Right kidney (tissue), 9 donors: ENCODE measurements around the gene GAD1.

ENCODE experiments used
- DNase-seq: peaks from one replicate; pipeline ENCODE4 v3.0.0-alpha.2; 2016
- long read RNA-seq, 8 donors: transcript quantifications; one replicate each; lab custom pipeline, GENCODE V29; 2026

GAD1 gene
- long read RNA-seq, donor 1 = 0 reads
- long read RNA-seq, donor 2 = 0 reads
- long read RNA-seq, donor 3 = 0 reads
- long read RNA-seq, donor 4 = 0 reads
- long read RNA-seq, donor 5 = 0 reads
- long read RNA-seq, donor 6 = 0 reads
- long read RNA-seq, donor 7 = 0 reads
- long read RNA-seq, donor 8 = 0 reads

GRCh38 chr2:170816504-170817092, at the start of gene GAD1:
Gene GAD1 (plus strand): TSS chr2:170816887. CDS start chr2:170818592, 1,705 bp downstream.
- DNase-seq = peak; percentile 55

DNA sequence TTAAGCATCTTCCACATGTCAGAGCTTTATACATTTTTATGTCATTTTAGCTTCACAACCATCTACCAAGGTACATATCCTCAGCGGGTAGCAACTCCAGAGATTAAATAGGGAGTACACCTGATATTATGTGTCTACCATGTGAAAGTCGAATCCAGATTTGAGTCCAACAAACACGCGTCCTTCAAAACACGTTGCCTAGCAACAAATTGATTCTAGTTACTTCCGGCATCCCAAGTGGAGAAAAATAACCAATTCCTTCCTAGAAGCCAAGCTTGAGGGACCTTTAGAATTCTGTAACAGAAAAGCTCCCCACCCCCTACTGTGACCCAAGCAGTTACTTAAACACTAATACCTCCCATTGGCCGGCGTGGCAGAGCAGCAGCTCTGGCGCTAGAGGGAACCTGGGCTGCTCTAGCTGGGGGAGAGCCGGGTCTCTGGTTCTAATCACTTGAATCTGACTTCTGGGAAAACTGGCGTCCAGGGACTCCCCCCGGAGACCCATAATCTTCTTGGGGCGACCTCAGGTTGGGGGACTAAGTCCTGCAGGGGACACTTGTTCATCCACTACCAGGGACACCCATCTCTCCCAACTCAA, 46.6 kb upstream of the GAD1 start, which contains the start of gene ERICH2:
Gene ERICH2, plus strand, starts transcription at position 371 of the 598 bp plus-strand sequence. CDS start 304 bp downstream, outside the sequence.
- peak; percentile 71 for DNase-seq

- DNase-seq = peak; percentile 78
Measured at GRCh38 chr2:170770606-170771420, 45.9 kb upstream of the GAD1 start.

DNA sequence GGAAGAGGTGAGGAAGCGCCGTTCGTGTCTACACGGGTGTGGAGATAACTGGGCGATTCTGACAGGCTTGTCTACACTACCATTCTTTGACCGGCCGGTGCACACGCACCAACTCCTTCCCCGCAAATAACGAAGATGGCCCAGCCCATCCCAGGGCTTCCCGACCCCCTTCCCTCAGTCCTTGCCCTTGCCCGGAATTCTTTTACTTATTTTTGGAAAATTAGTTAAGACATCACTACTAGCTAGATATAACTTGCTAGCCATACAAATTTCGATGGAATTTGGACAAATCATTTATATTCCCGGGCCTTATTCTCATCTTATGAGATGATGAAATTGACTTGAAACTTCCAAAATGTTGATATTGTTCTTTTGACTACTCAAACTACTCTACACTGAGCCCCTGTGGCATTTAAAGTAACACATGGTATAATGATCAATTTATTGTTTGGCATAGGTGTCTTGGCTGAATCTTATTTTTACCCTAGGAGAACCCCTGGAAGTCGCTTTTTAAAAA, 45.2 kb upstream of the GAD1 start:
- no peak for DNase-seq

- DNase-seq = no peak
Measured at GRCh38 chr2:170772295-170772694, 44.4 kb upstream of the GAD1 start.

DNA sequence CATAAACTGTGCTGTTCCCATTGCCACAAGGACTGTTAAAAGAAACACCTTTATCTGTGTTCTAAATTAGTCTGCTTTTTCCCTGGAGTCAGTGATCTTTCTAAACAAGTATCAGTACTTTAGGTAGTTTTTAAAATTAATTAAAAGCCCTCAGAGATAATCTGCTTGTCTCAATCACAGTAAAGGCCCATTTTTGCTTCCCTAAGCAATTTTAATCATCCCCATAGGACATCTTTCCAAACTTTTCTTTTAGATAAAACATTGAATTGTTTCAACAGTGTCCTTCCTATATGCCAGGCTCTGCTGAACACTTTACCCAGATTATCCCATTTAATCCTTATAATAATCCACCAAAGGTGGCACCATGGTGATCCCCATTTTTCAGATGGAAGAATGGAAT, 42.6 kb upstream of the GAD1 start:
- DNase-seq = no peak

DNA sequence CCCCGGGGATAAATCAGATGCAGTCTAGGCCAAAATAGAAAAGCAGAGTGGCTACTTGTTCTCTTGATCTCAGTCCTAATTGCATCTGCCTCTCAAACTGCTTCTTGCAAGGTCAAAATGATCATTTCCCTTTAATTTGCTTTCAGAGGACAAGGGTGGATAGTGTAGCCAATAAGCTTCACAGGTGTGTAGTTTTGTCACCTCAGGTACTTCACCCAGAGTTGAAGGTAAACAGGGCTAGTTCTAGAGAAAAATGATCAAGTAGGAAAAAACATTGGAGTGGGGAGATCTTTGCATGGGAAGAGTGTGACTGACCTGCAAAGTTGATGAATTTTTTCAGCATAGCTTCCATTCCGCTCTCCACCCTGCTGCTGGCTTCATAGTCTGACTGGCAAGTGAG, 37.8 kb upstream of the GAD1 start:
- DNase-seq = no peak

GRCh38 chr2:170779304-170779703, 37.4 kb upstream of the GAD1 start:
- no peak for DNase-seq

GRCh38 chr2:170782673-170783072, 34.0 kb upstream of the GAD1 start:
- DNase-seq = no peak

GRCh38 chr2:170783549-170783948, 33.1 kb upstream of the GAD1 start:
- DNase-seq = no peak

- no peak for DNase-seq
Measured at GRCh38 chr2:170798996-170799395, 17.7 kb upstream of the GAD1 start.

GRCh38 chr2:170806548-170806947, 10.1 kb upstream of the GAD1 start:
- no peak for DNase-seq

DNA sequence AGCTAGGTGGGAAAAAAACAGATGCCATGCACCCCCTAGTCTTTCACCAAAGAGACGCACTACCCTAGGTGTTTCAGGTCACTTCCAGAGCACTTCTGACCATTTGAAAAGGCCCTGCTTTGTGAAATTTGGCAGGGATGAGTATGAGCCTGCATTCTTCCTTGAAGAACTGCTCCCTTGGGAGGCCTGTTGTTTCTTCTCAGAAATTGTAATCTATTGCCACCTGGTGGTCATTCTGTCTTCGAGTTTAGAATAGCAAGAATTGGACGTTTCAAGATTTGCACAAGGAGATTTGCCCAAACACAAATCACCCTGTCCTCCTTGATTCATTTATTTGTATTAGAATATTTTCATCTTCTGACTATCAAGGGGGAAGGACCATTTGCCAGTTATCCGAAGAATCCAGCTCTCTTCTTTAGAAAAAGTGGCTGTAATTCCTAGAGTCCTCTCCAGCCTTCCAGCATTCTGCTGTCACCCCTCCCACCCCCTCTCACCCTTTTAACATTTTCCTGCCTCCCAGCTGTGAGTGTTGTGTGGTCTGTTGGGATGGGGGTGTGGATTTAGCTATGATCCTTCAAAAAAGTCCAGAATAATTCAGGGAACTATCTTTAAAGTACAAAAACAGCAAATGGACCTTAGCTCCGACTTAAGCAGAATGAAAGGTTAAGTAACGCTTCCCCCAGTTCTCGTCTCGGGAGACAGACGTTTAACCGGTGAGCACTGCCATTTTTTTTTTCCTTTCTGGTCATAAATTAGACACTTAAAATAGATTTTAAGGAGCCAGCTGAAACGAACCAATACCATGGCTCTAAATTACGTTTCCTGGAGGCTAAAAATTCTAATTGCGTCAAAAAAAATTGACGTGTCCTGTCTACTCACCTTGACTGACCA, 3.7 kb upstream of the GAD1 start:
- DNase-seq = peak; percentile 43

- DNase-seq = peak; percentile 46
Measured at GRCh38 chr2:170813611-170814532, 2.8 kb upstream of the GAD1 start.

DNA sequence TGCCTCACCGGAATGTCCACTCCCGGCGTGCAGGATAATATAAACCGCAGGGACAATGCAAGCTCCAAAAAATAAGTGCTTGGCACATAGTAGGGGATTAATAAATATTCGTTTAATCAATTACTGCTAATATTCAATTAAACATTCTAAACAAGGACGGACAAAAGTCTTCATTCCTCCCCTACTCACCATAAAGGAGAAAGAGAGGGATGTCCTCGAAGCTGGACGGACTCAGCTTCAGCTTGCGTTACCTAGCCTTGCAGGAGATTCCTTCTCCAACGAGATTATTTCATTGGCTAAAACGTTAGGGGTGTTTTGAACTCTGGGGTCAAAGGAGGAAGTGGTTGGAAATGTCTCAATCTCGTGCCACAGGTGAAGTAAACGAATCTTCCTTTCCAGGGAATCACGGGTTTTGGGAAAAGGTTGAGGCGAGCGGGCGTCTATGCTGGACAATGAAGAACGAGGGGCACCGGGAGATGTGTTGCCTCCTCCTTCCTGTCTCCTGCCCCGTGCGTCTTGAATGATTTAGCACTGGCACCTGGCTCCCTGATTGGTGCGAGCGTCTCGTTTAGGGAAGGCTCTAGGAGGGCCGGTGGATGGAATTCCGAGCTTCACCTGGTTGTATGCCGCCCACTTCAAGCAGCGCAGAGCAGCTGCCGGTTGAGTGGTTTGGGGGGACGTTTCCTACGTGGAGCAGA, 2.0 kb upstream of the GAD1 start:
- DNase-seq = peak; percentile 15

GRCh38 chr2:170815311-170815710, 1.4 kb upstream of the GAD1 start:
- no peak for DNase-seq

DNA sequence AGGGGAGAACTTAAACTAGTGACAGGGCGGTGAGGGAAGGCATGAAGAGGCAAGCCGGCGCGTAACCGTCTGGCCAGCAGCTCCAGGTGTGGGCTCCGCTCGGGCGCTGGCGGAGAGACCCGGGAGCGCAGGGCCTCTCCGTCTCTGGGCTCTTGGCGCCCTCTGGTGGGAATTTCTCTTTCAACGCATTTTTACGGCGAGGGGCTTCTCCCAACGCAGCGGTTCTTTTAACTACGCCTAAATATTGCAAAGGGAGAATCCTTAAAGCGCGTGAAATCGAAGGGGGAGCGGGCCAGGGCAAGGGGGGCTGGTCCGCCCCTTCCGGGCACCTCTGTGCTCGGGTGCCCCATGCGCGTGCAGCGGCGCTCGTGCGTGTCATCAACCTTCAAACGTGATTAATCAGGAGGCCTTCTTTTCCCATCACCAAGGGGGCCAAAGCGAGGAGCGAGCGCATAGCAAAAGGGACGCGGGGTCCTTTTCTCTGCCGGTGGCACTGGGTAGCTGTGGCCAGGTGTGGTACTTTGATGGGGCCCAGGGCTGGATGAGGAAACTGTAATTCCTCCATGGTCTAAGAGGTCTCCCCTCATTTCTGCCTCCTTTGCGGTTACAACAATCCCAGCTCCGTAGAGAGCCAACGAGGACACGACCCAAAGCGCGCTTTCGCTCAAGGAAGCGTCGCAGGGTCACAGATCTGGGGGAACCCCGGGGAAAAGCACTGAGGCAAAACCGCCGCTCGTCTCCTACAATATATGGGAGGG, 762 bp upstream of the GAD1 start:
- peak; percentile 75 for DNase-seq

- DNase-seq = peak; percentile 71
Measured at GRCh38 chr2:170817093-170818035, 677 bp downstream of the GAD1 start.
